Gastroesophageal sphincter (tissue), 4 donors: Measurements from ENCODE around the gene NACA2. TPM values are rescaled to one million over a fixed set of nuclear protein-coding genes. Genes with fewer than 3 reads are reported as not detected.

Experiments used
- ATAC-seq: fragments of 150-250 bp; one replicate; pipeline ENCODE4 v1.9.1; 2016; ENCODE audit warnings: mild to moderate bottlenecking, moderate library complexity
- H3K27ac ChIP-seq, 4 donors: fragments of 200-600 bp; sonication (generic) in 3 of 4; 1 replicate in 3 of 4; 2 replicates in 1 of 4; pipeline ENCODE4 v1.5.1; 2016 to 2019
- H3K27me3 ChIP-seq: fragments of 200-600 bp; sonication (generic); one replicate; pipeline ENCODE4 v1.5.1; 2019
- H3K36me3 ChIP-seq, 2 donors: fragments of 200-600 bp; sonication (generic); one replicate each; pipeline ENCODE4 v1.5.1; 2019; ENCODE audit warnings: control low read depth in 1 of 2
- H3K4me1 ChIP-seq, 3 donors: fragments of 200-600 bp; sonication (generic); 1 replicate in 2 of 3; 2 replicates in 1 of 3; pipeline ENCODE4 v1.5.1; 2016 to 2019; ENCODE audit warnings: control low read depth in 2 of 3
- H3K4me3 ChIP-seq, 2 donors: fragments of 200-600 bp; sonication (generic); one replicate each; pipeline ENCODE4 v1.5.1; 2019; ENCODE audit warnings: mild to moderate bottlenecking in 1 of 2, moderate library complexity in 1 of 2
- H3K9me3 ChIP-seq, 3 donors: fragments of 200-600 bp; sonication (generic); one replicate each; pipeline ENCODE4 v1.5.1; 2017 to 2019; ENCODE audit warnings: control low read depth in 2 of 3
- CTCF ChIP-seq, 4 experiments: fragments of 200-600 bp in 2 of 4; fragments of 450-650 bp in 2 of 4; sonication (generic) in 1 of 4; IDR thresholded peaks; one replicate each; pipeline ENCODE4 v1.5.1; 2017 to 2019; ENCODE audit warnings: antibody characterized with exemption in 4 of 4, mild to moderate bottlenecking in 2 of 4, moderate library complexity in 2 of 4
- EP300 ChIP-seq: sonication (generic); formaldehyde crosslinking; IDR thresholded peaks from one replicate; pipeline ENCODE4 v1.6.1; 2017; ENCODE audit warnings: antibody characterized with exemption, mild to moderate bottlenecking
- POLR2A ChIP-seq, 2 donors: fragments of 450-650 bp; IDR thresholded peaks; one replicate each; pipeline ENCODE4 v1.6.1; 2017; ENCODE audit warnings: antibody characterized with exemption in 2 of 2, mild to moderate bottlenecking in 2 of 2, moderate library complexity in 1 of 2
- POLR2AphosphoS5 ChIP-seq: sonication (generic); formaldehyde crosslinking; IDR thresholded peaks from one replicate; pipeline ENCODE4 v1.6.1; 2017; ENCODE audit warnings: antibody characterized with exemption
- WGBS, 2 donors: methylation state at CpG; one replicate each; pipeline ENCODE4 v1.1.5; 2018; ENCODE audit warnings: low coverage in 1 of 2; 5-methylcytosine and 5-hydroxymethylcytosine counted together
- total RNA-seq, 4 donors: library from RNA; depleted of rRNA; stranded (reverse); fragments of >200 nt; gene quantifications; one replicate each; pipeline ENCODE4 v1.1.0, GENCODE V29; 2016

NACA2 gene
- total RNA-seq, 4 donors from 2014 or later: not detected

GRCh38 chr17:61600621-61601020 is 9.6 kb upstream of the NACA2 start:
- Histone ChIP-seq H3K27me3 (peaks cover 3% of the 10 kb centered on the region), H3K9me3 (no peaks in the 10 kb centered on the region), H3K27ac (no peak overlapping the region), H3K4me3 (no peak overlapping the region), H3K36me3 (no peaks in the 10 kb centered on the region), H3K4me1 (no peaks in the 10 kb centered on the region)
- ATAC-seq: no peak
- TF ChIP-seq EP300: no peak
- no peak for TF ChIP-seq CTCF (IDR thresholded peaks at IDR 0.05)
- no peak for TF ChIP-seq POLR2AphosphoS5
- TF ChIP-seq POLR2A (IDR thresholded peaks at IDR 0.05): no peak
- 44 to 51% methylated on average over 2 of the region's 2 CpGs for WGBS, 2 donors

GRCh38 chr17:61599608-61600007 is 8.6 kb upstream of the NACA2 start:
- 73 to 75% methylated on average over 3 of the region's 3 CpGs for whole genome bisulfite sequencing, 2 donors
- Histone ChIP-seq H3K4me3 (no peak overlapping the region), H3K36me3 (no peaks in the 10 kb centered on the region), H3K4me1 (no peaks in the 10 kb centered on the region), H3K27ac (no peak overlapping the region), H3K9me3 (no peaks in the 10 kb centered on the region), H3K27me3 (peaks cover 3% of the 10 kb centered on the region)
- TF ChIP-seq POLR2AphosphoS5 (no peak), POLR2A (IDR thresholded peaks at IDR 0.05) (no peak), CTCF (IDR thresholded peaks at IDR 0.05) (no peak), EP300 (no peak)
- ATAC-seq: no peak

GRCh38 chr17:61598014-61598413 is 7.0 kb upstream of the NACA2 start:
- H3K4me1 ChIP-seq: no peaks in the 10 kb centered on the region
- H3K9me3 ChIP-seq: no peaks in the 10 kb centered on the region
- no peak for TF ChIP-seq POLR2A (IDR thresholded peaks at IDR 0.05)
- TF ChIP-seq CTCF (IDR thresholded peaks at IDR 0.05): no peak
- no peak for TF ChIP-seq POLR2AphosphoS5
- TF ChIP-seq EP300: no peak
- H3K4me3 ChIP-seq: no peak overlapping the region
- no peak overlapping the region for H3K27ac ChIP-seq
- H3K27me3 ChIP-seq: peaks cover 11% of the 10 kb centered on the region
- no peak for ATAC-seq
- 69 to 74% methylated on average over 2 of the region's 2 CpGs for WGBS, 2 donors
- H3K36me3 ChIP-seq: no peaks in the 10 kb centered on the region

- H3K36me3 ChIP-seq: no peaks in the 10 kb centered on the region
- peaks cover 15% of the 10 kb centered on the region for H3K27me3 ChIP-seq
- no peaks in the 10 kb centered on the region for H3K4me1 ChIP-seq
- no peak for ATAC-seq
- no peak overlapping the region for H3K27ac ChIP-seq
- no peaks in the 10 kb centered on the region for H3K9me3 ChIP-seq
- H3K4me3 ChIP-seq: no peak overlapping the region
- TF ChIP-seq CTCF (IDR thresholded peaks at IDR 0.05) (no peak), POLR2AphosphoS5 (no peak), POLR2A (IDR thresholded peaks at IDR 0.05) (no peak), EP300 (no peak)
- 80 to 83% methylated on average over 3 of the region's 3 CpGs for WGBS, 2 donors
Measured at GRCh38 chr17:61597607-61598006, 6.6 kb upstream of the NACA2 start.

GRCh38 chr17:61595418-61596186 is 4.6 kb upstream of the NACA2 start:
- WGBS, 2 donors: 38 to 47% methylated on average over 4 to 7 of the region's 7 CpGs
- TF ChIP-seq CTCF (IDR thresholded peaks at IDR 0.05): no peak
- no peak for TF ChIP-seq POLR2AphosphoS5
- no peak overlapping the region for H3K4me3 ChIP-seq
- no peak overlapping the region for H3K27ac ChIP-seq
- H3K9me3 ChIP-seq: no peaks in the 10 kb centered on the region
- ATAC-seq: no peak
- peaks cover 23% of the 10 kb centered on the region for H3K27me3 ChIP-seq
- no peaks in the 10 kb centered on the region for H3K4me1 ChIP-seq
- no peaks in the 10 kb centered on the region for H3K36me3 ChIP-seq
